Cardiac fibroblast (primary cell): Measurements from ENCODE around the gene FGF14.

Source experiments
- DNase-seq, 2 donors: peaks; one replicate each; pipeline versions ENCODE4 v3.0.0 to v3.0.0-alpha.2; 2010; ENCODE audit warnings: low read depth in 2 of 2
- H3K4me3 ChIP-seq, 2 donors: replicated peaks in 1 of 2; 1 replicate in 1 of 2; 2 replicates in 1 of 2; pipeline ENCODE4 v1.5.1; 2011; ENCODE audit warnings: low read depth in 2 of 2, low read length in 2 of 2, mild to moderate bottlenecking in 2 of 2, moderate library complexity in 1 of 2
- TF ChIP-seq, protein P1 (sequence below): IDR thresholded peaks from one replicate; pipeline ENCODE4 v1.5.1; 2011; ENCODE audit warnings: low read depth, mild to moderate bottlenecking, low read length, inconsistent platforms

Gene FGF14

DNA sequence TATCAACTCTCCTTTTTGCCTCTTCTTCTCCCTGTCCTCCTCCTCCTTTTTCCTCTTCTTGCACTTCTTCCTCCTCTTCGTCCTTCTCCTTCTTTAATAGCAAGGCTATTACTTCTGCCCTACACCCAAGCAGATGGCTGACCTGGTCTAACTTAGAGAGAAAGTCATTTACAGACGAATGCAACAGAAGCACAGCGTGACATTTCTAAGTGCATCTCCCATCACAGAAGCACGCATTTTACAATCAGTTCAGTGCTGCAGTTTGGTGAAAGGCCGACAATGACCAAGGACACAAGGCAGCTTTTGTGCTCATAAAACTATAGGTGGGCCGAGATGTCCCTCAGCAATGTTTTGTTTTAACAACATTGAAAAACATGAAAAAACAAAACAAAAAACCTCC, 231.5 kb downstream of the FGF14 start:
- DNase-seq: no peak
- no peak overlapping the region for H3K4me3 ChIP-seq

DNA sequence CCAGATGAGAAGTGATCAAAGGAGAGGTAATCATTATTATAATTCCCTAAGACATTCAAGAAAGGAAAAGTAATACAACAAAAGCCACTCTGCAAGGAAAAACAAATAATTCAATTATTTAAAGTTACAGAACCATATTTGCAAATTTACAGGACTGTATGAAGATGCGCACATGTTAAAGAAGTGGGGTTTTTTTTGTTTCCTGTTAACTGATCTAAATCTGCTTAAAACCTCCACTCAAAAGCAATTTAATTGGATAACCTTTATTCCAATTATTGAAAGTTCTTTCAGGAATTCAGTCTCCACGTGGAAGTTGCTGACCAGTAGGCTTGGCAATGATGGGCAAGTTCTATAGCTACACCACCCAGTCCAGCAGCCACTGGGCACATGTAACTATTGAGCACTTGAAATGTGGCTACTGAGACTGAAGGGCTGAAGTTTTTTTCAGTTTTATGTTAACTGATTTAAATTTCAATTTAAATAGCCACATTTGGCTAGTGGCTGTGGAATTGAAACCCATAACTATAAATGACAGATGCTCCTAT, 232.3 kb downstream of the FGF14 start:
- H3K4me3 ChIP-seq: no peak overlapping the region
- TF ChIP-seq, protein P1, sequence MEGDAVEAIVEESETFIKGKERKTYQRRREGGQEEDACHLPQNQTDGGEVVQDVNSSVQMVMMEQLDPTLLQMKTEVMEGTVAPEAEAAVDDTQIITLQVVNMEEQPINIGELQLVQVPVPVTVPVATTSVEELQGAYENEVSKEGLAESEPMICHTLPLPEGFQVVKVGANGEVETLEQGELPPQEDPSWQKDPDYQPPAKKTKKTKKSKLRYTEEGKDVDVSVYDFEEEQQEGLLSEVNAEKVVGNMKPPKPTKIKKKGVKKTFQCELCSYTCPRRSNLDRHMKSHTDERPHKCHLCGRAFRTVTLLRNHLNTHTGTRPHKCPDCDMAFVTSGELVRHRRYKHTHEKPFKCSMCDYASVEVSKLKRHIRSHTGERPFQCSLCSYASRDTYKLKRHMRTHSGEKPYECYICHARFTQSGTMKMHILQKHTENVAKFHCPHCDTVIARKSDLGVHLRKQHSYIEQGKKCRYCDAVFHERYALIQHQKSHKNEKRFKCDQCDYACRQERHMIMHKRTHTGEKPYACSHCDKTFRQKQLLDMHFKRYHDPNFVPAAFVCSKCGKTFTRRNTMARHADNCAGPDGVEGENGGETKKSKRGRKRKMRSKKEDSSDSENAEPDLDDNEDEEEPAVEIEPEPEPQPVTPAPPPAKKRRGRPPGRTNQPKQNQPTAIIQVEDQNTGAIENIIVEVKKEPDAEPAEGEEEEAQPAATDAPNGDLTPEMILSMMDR: no peak
- no peak for DNase-seq

More for the DNA sequence above, 231.5 kb downstream of the FGF14 start:
- TF ChIP-seq, protein P1: no peak

DNA sequence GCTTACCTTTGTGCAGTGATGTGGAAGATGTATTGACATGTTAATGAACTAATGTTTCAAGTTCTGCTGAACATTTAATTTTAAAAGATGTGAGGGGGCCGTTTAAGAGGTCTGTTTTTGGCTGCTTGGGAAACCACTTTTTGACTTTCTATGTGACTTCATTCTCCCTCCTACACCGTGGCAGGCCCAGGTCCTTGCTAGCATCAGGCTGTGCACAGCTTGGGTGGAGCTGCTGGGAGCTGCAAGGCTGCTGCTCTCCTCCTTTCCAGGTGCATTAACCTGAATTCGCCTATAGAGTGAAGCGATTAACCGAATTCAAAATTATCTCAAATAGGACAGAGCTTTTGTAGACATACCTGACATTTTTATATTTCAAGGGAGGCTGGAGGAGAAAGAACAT, 249.1 kb downstream of the FGF14 start:
- DNase-seq: no peak
- TF ChIP-seq, protein P1: no peak
- no peak overlapping the region for H3K4me3 ChIP-seq

DNA sequence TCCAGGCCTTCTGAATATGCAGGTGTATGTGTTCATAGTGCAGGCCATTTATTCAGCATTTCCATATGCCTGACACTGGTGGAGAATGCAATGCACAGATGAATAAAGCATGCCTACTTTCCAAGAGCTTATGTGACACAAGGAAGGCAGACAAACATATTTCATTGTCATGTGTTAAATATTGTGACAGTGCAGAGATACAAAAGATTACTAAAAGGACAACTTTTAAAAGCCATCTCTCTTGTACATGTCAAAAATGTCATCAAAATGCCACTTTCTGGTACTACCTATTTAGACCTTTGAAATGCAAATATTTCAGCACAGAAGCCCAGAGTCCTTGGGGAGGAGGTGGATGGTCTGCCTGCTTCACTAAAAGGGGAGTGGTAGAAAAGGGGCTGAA, 254.5 kb downstream of the FGF14 start:
- TF ChIP-seq, protein P1: no peak
- no peak for DNase-seq

DNA sequence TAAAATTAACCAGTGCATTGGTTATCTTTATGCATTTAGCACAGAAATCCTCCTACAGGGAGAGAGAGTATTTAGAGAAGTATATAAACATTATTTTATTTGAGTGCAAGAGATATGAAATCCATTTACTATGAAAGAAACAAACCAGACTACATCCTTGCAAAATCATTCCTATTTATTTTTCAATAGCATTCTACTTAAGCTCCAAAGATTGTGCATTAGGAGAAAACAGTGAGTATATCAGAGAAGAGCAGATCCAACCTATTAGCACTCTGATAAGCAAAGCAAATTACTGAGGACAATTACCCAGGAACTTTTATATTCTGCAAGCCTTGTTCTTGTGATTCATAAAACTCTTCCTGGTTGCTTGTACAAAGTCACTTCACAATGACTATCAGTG, 256.1 kb downstream of the FGF14 start:
- DNase-seq: no peak
- H3K4me3 ChIP-seq: no peak overlapping the region
- TF ChIP-seq, protein P1: no peak

More for the DNA sequence above, 254.5 kb downstream of the FGF14 start:
- no peak overlapping the region for H3K4me3 ChIP-seq

DNA sequence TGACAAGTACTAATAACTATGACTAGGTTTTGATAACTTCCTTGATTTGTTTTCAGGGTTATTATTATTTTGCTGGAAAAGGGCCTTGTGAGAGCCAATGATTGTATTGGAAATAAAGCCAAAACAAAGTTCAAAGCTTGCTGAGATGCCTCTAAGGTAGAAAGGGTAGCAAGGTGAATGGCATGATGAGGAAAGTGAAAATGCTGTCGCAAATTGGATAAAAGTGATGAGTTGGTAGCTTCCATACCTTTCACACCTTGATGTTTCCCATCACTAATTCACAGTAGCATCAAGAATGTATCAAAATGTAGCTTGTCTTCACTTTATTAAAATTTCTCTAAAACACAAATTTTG, 259.4 kb downstream of the FGF14 start:
- TF ChIP-seq, protein P1: no peak
- H3K4me3 ChIP-seq: no peak overlapping the region
- DNase-seq: no peak
